ENCODE data around the gene DMTF1. TPM values are rescaled to one million over a fixed set of nuclear protein-coding genes. Genes with fewer than 3 reads are reported as not detected.
"Not testable (repeated sequence)": the region's sequence is repeated elsewhere in the genome, so short reads cannot be mapped to it uniquely, and the experiment has no call there.

The DMTF1 gene
- polyA plus RNA-seq, 1 of the 3 experiments (the other 2 are of a cell fraction) = 108 TPM

DNA sequence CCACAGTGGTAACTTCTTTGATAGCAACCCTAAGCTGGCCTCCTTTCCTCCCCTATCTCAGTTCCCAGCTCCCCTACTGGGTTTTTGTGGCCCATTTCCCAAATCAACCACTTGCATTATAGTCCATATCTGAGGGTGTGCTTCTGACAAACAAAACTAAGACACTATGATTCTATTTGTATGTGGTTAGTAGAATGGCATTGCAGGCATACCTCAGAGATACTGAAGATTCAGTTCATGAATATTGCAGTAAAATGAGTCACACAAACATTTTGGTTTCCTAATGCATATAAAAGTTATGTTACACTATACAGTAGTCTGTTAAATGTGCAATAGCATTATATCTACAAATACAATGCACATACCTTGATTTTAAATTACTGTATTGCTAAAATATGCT lies 82.7 kb downstream of the DMTF1 start (continued):
- TF ChIP-seq REST (IDR thresholded peaks at IDR 0.05; ENCODE audit: low read depth, low read length) (no peak), TCF12 (IDR thresholded peaks at IDR 0.05) (no peak), GATA2 (CRISPR knock-in tag; IDR thresholded peaks at IDR 0.05) (no peak), TAF1 (IDR thresholded peaks at IDR 0.05; ENCODE audit: borderline replicate concordance, low read depth, low read length) (no peak), MEF2A (IDR thresholded peaks at IDR 0.05; ENCODE audit: borderline replicate concordance, low read depth) (no peak), GABPA (IDR thresholded peaks at IDR 0.05; ENCODE audit: low read depth) (no peak), USF1 (IDR thresholded peaks at IDR 0.05; ENCODE audit: borderline replicate concordance, low read depth) (no peak), FOSL2 (IDR thresholded peaks at IDR 0.05; ENCODE audit: borderline replicate concordance, low read depth) (no peak)

DNA sequence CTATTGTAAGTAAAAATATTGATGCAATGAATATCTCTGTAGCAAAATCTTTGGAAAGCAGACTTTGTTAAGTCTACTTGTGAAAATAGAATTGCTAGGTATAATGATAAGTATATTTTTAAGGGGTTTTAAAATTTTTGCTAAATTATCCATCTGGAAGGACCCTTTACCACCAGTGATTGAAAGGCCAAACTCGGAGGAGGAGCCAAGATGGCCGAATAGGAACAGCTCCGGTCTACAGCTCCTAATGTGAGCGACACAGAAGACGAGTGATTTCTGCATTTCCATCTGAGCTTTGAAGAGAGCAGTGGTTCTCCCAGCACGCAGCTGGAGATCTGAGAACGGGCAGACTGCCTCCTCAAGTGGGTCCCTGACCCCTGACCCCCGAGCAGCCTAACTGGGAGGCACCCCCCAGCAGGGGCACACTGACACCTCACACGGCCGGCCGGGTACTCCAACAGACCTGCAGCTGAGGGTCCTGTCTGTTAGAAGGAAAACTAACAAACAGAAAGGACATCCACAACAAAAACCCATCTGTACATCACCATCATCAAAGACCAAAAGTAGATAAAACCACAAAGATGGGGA lies 86.3 kb downstream of the DMTF1 start:
- CTCF ChIA-PET = interaction anchor here (1.3 kb wide), 1 partner anchor 11 kb away, joined by 5 read pairs; no protein-coding TSS in a partner anchor
- H3K4me3 ChIP-seq (ENCODE audit: low read depth in 2 of 2, low read length in 1 of 2); H3K9me3 ChIP-seq; H3F3A ChIP-seq (replicated peaks; ENCODE audit: insufficient read depth); H3K4me2 ChIP-seq; H4K20me1 ChIP-seq (ENCODE audit: insufficient read depth); H3K9ac ChIP-seq; H3K9me2 ChIP-seq; H3K27ac ChIP-seq (ENCODE audit: low read depth in 2 of 2, low read length in 1 of 2); H3K27me3 ChIP-seq (ENCODE audit: insufficient read depth); H3K36me3 ChIP-seq (replicated peaks in 1 of 2; ENCODE audit: control insufficient read depth in 1 of 2, insufficient read depth in 2 of 2, low read length in 1 of 2); DNase-seq; POLR2A ChIA-PET; H3K79me2 ChIP-seq (ENCODE audit: insufficient read depth); H3K4me1 ChIP-seq (ENCODE audit: control insufficient read depth in 1 of 2, insufficient read depth in 2 of 2, low read depth in 1 of 2, low read length in 1 of 2); H2AFZ ChIP-seq (ENCODE audit: low read depth): not testable (repeated sequence)
- WGBS (ENCODE audit: low lambda C conversion rate) = 65% methylated on average over 9 of the region's 11 CpGs

DNA sequence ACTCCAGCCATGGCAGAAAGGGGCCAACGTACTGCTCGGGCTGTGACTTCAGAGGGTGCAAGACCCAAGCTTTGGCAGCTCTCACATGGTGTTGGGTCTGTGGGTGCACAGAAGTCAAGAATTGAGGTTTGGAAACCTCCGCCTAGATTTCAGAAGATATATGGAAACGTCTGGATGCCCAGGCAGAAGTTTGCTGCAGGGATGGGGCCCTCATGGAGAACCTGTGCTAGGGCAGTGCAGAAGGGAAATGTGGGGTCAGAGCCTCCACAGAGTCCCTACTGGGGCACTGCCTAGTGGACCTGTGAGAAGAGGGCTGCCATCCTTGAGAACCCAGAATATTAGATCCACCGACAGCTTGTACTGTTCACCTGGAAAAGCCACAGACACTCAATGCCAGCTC lies 93.4 kb downstream of the DMTF1 start:
- 49% methylated on average over 5 of the region's 5 CpGs for WGBS (ENCODE audit: low lambda C conversion rate)

More for the DNA sequence above, 93.4 kb downstream of the DMTF1 start:
- H3K79me2 ChIP-seq (ENCODE audit: insufficient read depth); H3K27ac ChIP-seq (ENCODE audit: low read depth in 2 of 2, low read length in 1 of 2); H3K4me2 ChIP-seq; H4K20me1 ChIP-seq (ENCODE audit: insufficient read depth); POLR2A ChIA-PET; CTCF ChIA-PET; H3K9me2 ChIP-seq; H3K36me3 ChIP-seq (replicated peaks in 1 of 2; ENCODE audit: control insufficient read depth in 1 of 2, insufficient read depth in 2 of 2, low read length in 1 of 2); H3K9me3 ChIP-seq; H2AFZ ChIP-seq (ENCODE audit: low read depth); H3K9ac ChIP-seq; H3F3A ChIP-seq (replicated peaks; ENCODE audit: insufficient read depth); H3K27me3 ChIP-seq (ENCODE audit: insufficient read depth); DNase-seq; H3K4me1 ChIP-seq (ENCODE audit: control insufficient read depth in 1 of 2, insufficient read depth in 2 of 2, low read depth in 1 of 2, low read length in 1 of 2); H3K4me3 ChIP-seq (ENCODE audit: low read depth in 2 of 2, low read length in 1 of 2): not testable (repeated sequence)

Small RNA genes within 50 kb of the gene (small RNA-seq; reads per million reads assigned to genes)
- gene RF00019 (0 reads per million in 7 experiments), gene RF02271 (0 reads per million in 7 experiments)

Other genes with a start within 250 kb of the DMTF1 start
- 8.8 and 15.9 TPM in 2 replicates for gene ELAPOR2, start 92.8 kb upstream of the DMTF1 start, polyA plus RNA-seq (2012; rRNA removed)
- 31.1 and 36.5 TPM in 2 replicates for gene TMEM243, start 67.3 kb downstream of the DMTF1 start, polyA plus RNA-seq (2012; rRNA removed)
- gene CROT, start 193.2 kb downstream of the DMTF1 start, polyA plus RNA-seq (2012; rRNA removed) = 7.9 and 11.2 TPM in 2 replicates